Activated CD4-positive, alpha-beta T cell treated with anti-CD3 and anti-CD28 coated beads, Interleukin-2, amount 50 U/mL, for 1 hour (primary cell): ENCODE data around the gene CCDC154.
A peak's percentile ranks its signal among the peaks of the same experiment; 100 is the strongest.
"Not testable (repeated sequence)": the region's sequence is repeated elsewhere in the genome, so short reads cannot be mapped to it uniquely, and the experiment has no call there.

Experiments
- DNase-seq: peaks from one replicate; pipeline ENCODE4 v3.0.0-alpha.2; 2020

CCDC154 gene

GRCh38 chr16:1443980-1444729 is at the start of gene CCDC154:
Gene CCDC154, minus strand, starts transcription at chr16:1444556. Its CDS starts 234 bp downstream, at chr16:1444322.
- no peak for DNase-seq

- no peak for DNase-seq
Measured at GRCh38 chr16:1493746-1494094, 49.4 kb upstream of the CCDC154 start.

- peak; percentile 84 for DNase-seq
Measured at GRCh38 chr16:1492923-1493745, 48.8 kb upstream of the CCDC154 start, which contains the start of gene TELO2. Gene TELO2, plus strand, starts transcription at chr16:1493360. Its CDS starts 922 bp downstream, at chr16:1494282.

GRCh38 chr16:1492082-1492922 is 47.9 kb upstream of the CCDC154 start:
- no peak for DNase-seq

GRCh38 chr16:1491327-1491726 is 47.0 kb upstream of the CCDC154 start:
- no peak for DNase-seq

GRCh38 chr16:1489077-1489476 is 44.7 kb upstream of the CCDC154 start:
- no peak for DNase-seq

GRCh38 chr16:1488619-1489018 is 44.3 kb upstream of the CCDC154 start, which contains the start of gene PTX4:
Gene PTX4, minus strand, starts transcription at chr16:1488944. Its CDS starts 35 bp downstream, at chr16:1488909.
- no peak for DNase-seq

- no peak for DNase-seq
Measured at GRCh38 chr16:1488054-1488601, 43.8 kb upstream of the CCDC154 start.

- DNase-seq, result no peak
Measured at GRCh38 chr16:1487395-1488053, 43.2 kb upstream of the CCDC154 start.

GRCh38 chr16:1486551-1487390 is 42.4 kb upstream of the CCDC154 start:
- no peak for DNase-seq

- no peak for DNase-seq
Measured at GRCh38 chr16:1485847-1486496, 41.6 kb upstream of the CCDC154 start.

- DNase-seq, result no peak
Measured at GRCh38 chr16:1481906-1482835, 37.8 kb upstream of the CCDC154 start.

- not testable (repeated sequence) for DNase-seq
Measured at GRCh38 chr16:1478937-1479336, 34.6 kb upstream of the CCDC154 start.

GRCh38 chr16:1477033-1477432 is 32.7 kb upstream of the CCDC154 start:
- no peak for DNase-seq

- no peak for DNase-seq
Measured at GRCh38 chr16:1475552-1476114, 31.3 kb upstream of the CCDC154 start.

GRCh38 chr16:1474796-1475551 is 30.6 kb upstream of the CCDC154 start, which contains the start of gene CLCN7:
Gene CLCN7, minus strand, starts transcription at chr16:1475028. Its CDS starts 54 bp downstream, at chr16:1474974.
- peak; percentile 80 for DNase-seq

GRCh38 chr16:1474082-1474795 is 29.9 kb upstream of the CCDC154 start:
- no peak for DNase-seq
